ENCODE results near the gene ZNF724. TPM values are rescaled to one million over a fixed set of nuclear protein-coding genes. Genes with fewer than 3 reads are reported as not detected.

The ZNF724 gene
- total and polyA plus RNA-seq, 2 of the 4 experiments (the other 2 are of a cell fraction), result 1.8 to 20.1 TPM

GRCh38 chr19:23263396-23263795 lies 13.2 kb upstream of the ZNF724 start:
- dilution Hi-C loops (cut with HindIII; ENCODE audit: low sequenced_read_pairs, unreplicated experiment), result no loop called here
- H4K5ac ChIP-seq (ENCODE audit: low read depth, low read length), result no peak overlapping the region
- no peak overlapping the region for H3K14ac ChIP-seq (replicated peaks; ENCODE audit: low read depth, low read length)
- no peak overlapping the region for H2AFZ ChIP-seq (replicated peaks; ENCODE audit: low read length, poor library complexity)
- no TSS peak for BruUV-seq (replicated peaks)
- no peaks in the 10 kb centered on the region for H3K79me1 ChIP-seq (ENCODE audit: low read depth in 1 of 2, low read length in 2 of 2)
- 100% methylated on average over 1 of the region's 2 CpGs; no CpG with 5 or more reads in 1 of the 2 experiments for WGBS, 2 experiments (ENCODE audit: extremely low coverage in 2 of 2, insufficient read length in 1 of 2)
- H2BK15ac ChIP-seq (ENCODE audit: low read depth, low read length), result no peak overlapping the region
- no peak overlapping the region for H3K18ac ChIP-seq (ENCODE audit: low read depth, low read length)
- in situ Hi-C loops (cut with MboI; ENCODE audit: low sequenced_read_pairs), result loop anchor here (25.0 kb wide), 1 partner anchor 774 kb away; no protein-coding TSS in a partner anchor
- H3K4me3 ChIP-seq (ENCODE audit: insufficient read depth, low read depth, low read length), result no peak overlapping the region
- intact Hi-C loops (cut with micrococcal nuclease), result no loop called here
- H4K91ac ChIP-seq (ENCODE audit: insufficient read depth, low read depth, low read length), result no peak overlapping the region
- H3K36me3 ChIP-seq (ENCODE audit: control insufficient read depth, insufficient read depth, low read length), result peaks cover 25% of the 10 kb centered on the region
- H3K9me1 ChIP-seq (ENCODE audit: insufficient read depth, low read length), result no peaks in the 10 kb centered on the region
- TF ChIP-seq BHLHE40 (IDR thresholded peaks at IDR 0.05; ENCODE audit: low read depth, low read length) (no peak), CEBPB (IDR thresholded peaks at IDR 0.05; ENCODE audit: low read depth, low read length) (no peak), POLR2A (IDR thresholded peaks at IDR 0.05; ENCODE audit: low read depth, low read length) (no peak), RAD21 (IDR thresholded peaks at IDR 0.05; ENCODE audit: low read length) (no peak), CHD1 (IDR thresholded peaks at IDR 0.05; ENCODE audit: low read depth, low read length) (no peak), RCOR1 (IDR thresholded peaks at IDR 0.05; ENCODE audit: insufficient replicate concordance, low read length) (no peak), FOS (IDR thresholded peaks at IDR 0.05; ENCODE audit: low read depth, low read length) (no peak), NFE2L2 (IDR thresholded peaks at IDR 0.05; ENCODE audit: low read depth, low read length) (no peak), MAFK (IDR thresholded peaks at IDR 0.05; ENCODE audit: low read depth, low read length) (no peak), MXI1 (IDR thresholded peaks at IDR 0.05; ENCODE audit: borderline replicate concordance, low read depth, low read length) (no peak), MAZ (IDR thresholded peaks at IDR 0.05; ENCODE audit: borderline replicate concordance, low read depth, low read length) (no peak), SMC3 (IDR thresholded peaks at IDR 0.05; ENCODE audit: low read depth, low read length) (no peak), CTCF (conservative IDR thresholded peaks at IDR 0.05; ENCODE audit: low read depth, low read length) (no peak), RFX5 (IDR thresholded peaks at IDR 0.05; ENCODE audit: low read depth, low read length) (no peak)
- TF ChIP-seq, protein P1, sequence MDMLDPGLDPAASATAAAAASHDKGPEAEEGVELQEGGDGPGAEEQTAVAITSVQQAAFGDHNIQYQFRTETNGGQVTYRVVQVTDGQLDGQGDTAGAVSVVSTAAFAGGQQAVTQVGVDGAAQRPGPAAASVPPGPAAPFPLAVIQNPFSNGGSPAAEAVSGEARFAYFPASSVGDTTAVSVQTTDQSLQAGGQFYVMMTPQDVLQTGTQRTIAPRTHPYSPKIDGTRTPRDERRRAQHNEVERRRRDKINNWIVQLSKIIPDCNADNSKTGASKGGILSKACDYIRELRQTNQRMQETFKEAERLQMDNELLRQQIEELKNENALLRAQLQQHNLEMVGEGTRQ (IDR thresholded peaks at IDR 0.05; ENCODE audit: low read depth, low read length), result no peak
- TF ChIP-seq, protein P2, sequence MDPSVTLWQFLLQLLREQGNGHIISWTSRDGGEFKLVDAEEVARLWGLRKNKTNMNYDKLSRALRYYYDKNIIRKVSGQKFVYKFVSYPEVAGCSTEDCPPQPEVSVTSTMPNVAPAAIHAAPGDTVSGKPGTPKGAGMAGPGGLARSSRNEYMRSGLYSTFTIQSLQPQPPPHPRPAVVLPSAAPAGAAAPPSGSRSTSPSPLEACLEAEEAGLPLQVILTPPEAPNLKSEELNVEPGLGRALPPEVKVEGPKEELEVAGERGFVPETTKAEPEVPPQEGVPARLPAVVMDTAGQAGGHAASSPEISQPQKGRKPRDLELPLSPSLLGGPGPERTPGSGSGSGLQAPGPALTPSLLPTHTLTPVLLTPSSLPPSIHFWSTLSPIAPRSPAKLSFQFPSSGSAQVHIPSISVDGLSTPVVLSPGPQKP (IDR thresholded peaks at IDR 0.05; ENCODE audit: borderline replicate concordance, low read depth, low read length), result no peak
- no peak overlapping the region for H2BK20ac ChIP-seq (ENCODE audit: low read depth, low read length)
- H3K4me1 ChIP-seq (ENCODE audit: control insufficient read depth, insufficient read depth, low read length), result no peaks in the 10 kb centered on the region
- no peak overlapping the region for H2BK5ac ChIP-seq (ENCODE audit: low read depth, low read length, poor library complexity, severe bottlenecking)
- DNase-seq, result no peak
- CTCF ChIA-PET, result interaction anchor here (0.5 kb wide), 1 partner anchor 291 kb away, joined by 3 read pairs; no protein-coding TSS in a partner anchor
- POLR2A ChIA-PET (ENCODE audit: unreplicated experiment), result no interaction called here
- H3K9ac ChIP-seq (ENCODE audit: low read depth, low read length), result no peak overlapping the region
- no peak overlapping the region for H3K27ac ChIP-seq (ENCODE audit: insufficient read depth, low read length)
- H3K23ac ChIP-seq (ENCODE audit: low read depth, low read length), result no peak overlapping the region
- no peak overlapping the region for H4K8ac ChIP-seq (ENCODE audit: low read depth in 2 of 2, low read length in 2 of 2)
- no peak overlapping the region for H3K4me2 ChIP-seq (ENCODE audit: low read depth, low read length)
- no peak overlapping the region for H3K56ac ChIP-seq (ENCODE audit: extremely low read depth, insufficient read depth, low read length)
- no peak overlapping the region for H3K4ac ChIP-seq (ENCODE audit: low read depth, low read length)
- no peak overlapping the region for H2BK120ac ChIP-seq (ENCODE audit: low read depth, low read length)
- H3K27me3 ChIP-seq (ENCODE audit: control insufficient read depth, insufficient read depth, low read length), result no peaks in the 10 kb centered on the region
- no peak overlapping the region for H2AK9ac ChIP-seq (replicated peaks; ENCODE audit: low read depth, low read length, poor library complexity)
- no peak overlapping the region for H2AK5ac ChIP-seq (ENCODE audit: low read depth, low read length)
- no peak for ATAC-seq (ENCODE audit: low read depth)
- H3K9me3 ChIP-seq (ENCODE audit: control insufficient read depth, insufficient read depth, low read length), result no peaks in the 10 kb centered on the region
- H4K20me1 ChIP-seq (ENCODE audit: insufficient read depth, low read length), result no peaks in the 10 kb centered on the region

Data from IMR-90 (cell line).